ENCODE measurements around the gene CSRNP3. TPM values are rescaled to one million over a fixed set of nuclear protein-coding genes. Genes with fewer than 3 reads are reported as not detected.

Gene CSRNP3
- total RNA-seq, 1 experiment from 2014 or later, result 0.05 TPM

GRCh38 chr2:165572151-165572550 is 102.7 kb downstream of the CSRNP3 start:
- ChIA-PET POLR2A (no interaction called here), RAD21 (ENCODE audit: low non-redundant PET in 1 of 2, low total read pairs in 2 of 2, uncharacterized antibody in 2 of 2, unreplicated experiment in 2 of 2) (no interaction called here), CTCF (no interaction called here)
- no peak overlapping the region for H2AFZ ChIP-seq (ENCODE audit: low read depth, low read length, poor library complexity, severe bottlenecking)
- no peaks in the 10 kb centered on the region for H3K9me3 ChIP-seq (ENCODE audit: control insufficient read depth in 1 of 2, insufficient read depth in 1 of 2, low read depth in 1 of 2, low read length in 2 of 2)
- no peaks in the 10 kb centered on the region for H3K79me2 ChIP-seq (ENCODE audit: insufficient read depth, low read length)
- H3K9ac ChIP-seq (ENCODE audit: low read length), result no peak overlapping the region
- no peak for DNase-seq (ENCODE audit: low read depth, low spot score)
- no peaks in the 10 kb centered on the region for H3K4me1 ChIP-seq (ENCODE audit: control insufficient read depth in 1 of 2, insufficient read depth in 2 of 2, low read length in 2 of 2)
- no TSS peak for BruUV-seq (replicated peaks)
- H3K27me3 ChIP-seq (ENCODE audit: insufficient read depth, low read length), result peaks cover 16% of the 10 kb centered on the region
- H3K27ac ChIP-seq (ENCODE audit: low read depth, low read length), result no peak overlapping the region
- no peaks in the 10 kb centered on the region for H3K9me2 ChIP-seq (ENCODE audit: insufficient read depth)
- H4K20me1 ChIP-seq (ENCODE audit: insufficient read depth), result no peaks in the 10 kb centered on the region
- H3K4me2 ChIP-seq (ENCODE audit: low read length), result no peak overlapping the region
- ATAC-seq, result no peak
- H3K4me3 ChIP-seq (replicated peaks in 1 of 2; ENCODE audit: low read depth in 1 of 2, low read length in 2 of 2), result no peak overlapping the region
- no peaks in the 10 kb centered on the region for H3K36me3 ChIP-seq (ENCODE audit: control insufficient read depth in 1 of 2, insufficient read depth in 2 of 2, low read length in 2 of 2)
- TF ChIP-seq YY1 (IDR thresholded peaks at IDR 0.05; ENCODE audit: extremely low read depth, insufficient replicate concordance, low read depth, low read length), result no peak
- no peak for TF ChIP-seq JUND (IDR thresholded peaks at IDR 0.05)
- no peak for TF ChIP-seq TCF7L2 (IDR thresholded peaks at IDR 0.05; ENCODE audit: borderline replicate concordance, extremely low read depth, insufficient read depth, insufficient read length)
- no peak for TF ChIP-seq ATF3 (IDR thresholded peaks at IDR 0.05)
- no peak for TF ChIP-seq RAD21 (IDR thresholded peaks at IDR 0.05; ENCODE audit: low read depth)
- no peak for TF ChIP-seq ELF1 (IDR thresholded peaks at IDR 0.05; ENCODE audit: borderline replicate concordance, low read depth)
- no peak for TF ChIP-seq REST (IDR thresholded peaks at IDR 0.05; ENCODE audit: low read depth)
- intact Hi-C loops (cut with micrococcal nuclease), result no loop called here
